SK-N-SH (cell line): Measurements from ENCODE around the gene SCD. TPM values are rescaled to one million over a fixed set of nuclear protein-coding genes. Genes with fewer than 3 reads are reported as not detected.

ENCODE experiments used
- CTCF ChIP-seq: fragments of 200-600 bp; sonication (generic); IDR thresholded peaks from 2 replicates; pipeline ENCODE4 v1.6.1; 2017; ENCODE audit warnings: antibody characterized with exemption, mild to moderate bottlenecking, moderate library complexity
- ELF1 ChIP-seq: IDR thresholded peaks from 2 replicates; pipeline ENCODE4 v1.4.0; 2012
- EP300 ChIP-seq, 2 experiments: IDR thresholded peaks; 2 replicates each; pipeline versions ENCODE4 v1.4.0 to v1.6.1; 2012; ENCODE audit warnings: borderline replicate concordance in 1 of 2, low read depth in 1 of 2, low read length in 1 of 2
- EZH2phosphoT487 ChIP-seq: fragments of 200-600 bp; sonication (generic); IDR thresholded peaks from 2 replicates; pipeline ENCODE4 v1.6.1; 2017; ENCODE audit warnings: low read depth, mixed run types, mild to moderate bottlenecking, antibody characterized with exemption, moderate library complexity, borderline replicate concordance
- FOSL2 ChIP-seq: IDR thresholded peaks from 2 replicates; pipeline ENCODE4 v1.4.0; 2012; ENCODE audit warnings: low read depth, mild to moderate bottlenecking, moderate library complexity, borderline replicate concordance
- FOXM1 ChIP-seq: IDR thresholded peaks from 2 replicates; pipeline ENCODE4 v1.4.0; 2012; ENCODE audit warnings: low read depth, mild to moderate bottlenecking
- GABPA ChIP-seq: IDR thresholded peaks from 2 replicates; pipeline ENCODE4 v1.4.0; 2012; ENCODE audit warnings: low read depth, mild to moderate bottlenecking
- IRF3 ChIP-seq: fragments of 150-350 bp; IDR thresholded peaks from 2 replicates; pipeline ENCODE4 v1.6.1; 2016; ENCODE audit warnings: mild to moderate bottlenecking, low read depth, low read length
- JUND ChIP-seq: IDR thresholded peaks from 2 replicates; pipeline ENCODE4 v1.4.0; 2012
- MAX ChIP-seq: IDR thresholded peaks from 2 replicates; pipeline ENCODE4 v1.4.0; 2012; ENCODE audit warnings: low read depth
- MEF2A ChIP-seq: IDR thresholded peaks from 2 replicates; pipeline ENCODE4 v1.4.0; 2012; ENCODE audit warnings: low read depth, borderline replicate concordance
- PBX3 ChIP-seq: IDR thresholded peaks from 2 replicates; pipeline ENCODE4; 2012
- POLR2AphosphoS5 ChIP-seq: IDR thresholded peaks from 2 replicates; pipeline ENCODE4 v1.6.1; 2012; ENCODE audit warnings: low read depth, low read length
- RAD21 ChIP-seq: IDR thresholded peaks from 2 replicates; pipeline ENCODE4 v1.6.1; 2012; ENCODE audit warnings: mild to moderate bottlenecking, low read length
- SMC3 ChIP-seq: IDR thresholded peaks from 2 replicates; pipeline ENCODE4 v1.6.1; 2012; ENCODE audit warnings: low read depth, low read length, improper control_type of control experiment
- TAF1 ChIP-seq: IDR thresholded peaks from 2 replicates; pipeline ENCODE4 v1.6.1; 2012; ENCODE audit warnings: low read depth, mild to moderate bottlenecking, low read length, moderate library complexity, borderline replicate concordance
- TCF12 ChIP-seq: IDR thresholded peaks from 2 replicates; pipeline ENCODE4 v1.4.0; 2012
- TEAD4 ChIP-seq: IDR thresholded peaks from 2 replicates; pipeline ENCODE4 v1.4.0; 2012; ENCODE audit warnings: mild to moderate bottlenecking, borderline replicate concordance; ENCODE audit not compliant: insufficient read depth
- USF1 ChIP-seq: IDR thresholded peaks from 2 replicates; pipeline ENCODE4 v1.4.0; 2012; ENCODE audit warnings: low read depth, borderline replicate concordance
- USF2 ChIP-seq: fragments of 150-350 bp; IDR thresholded peaks from 2 replicates; pipeline ENCODE4 v1.6.1; 2017; ENCODE audit warnings: antibody characterized with exemption, low read length, low read depth, borderline replicate concordance
- YY1 ChIP-seq: IDR thresholded peaks from 2 replicates; pipeline ENCODE4 v1.4.0; 2012; ENCODE audit warnings: low read depth, mild to moderate bottlenecking
- polyA plus RNA-seq, 3 experiments: library from polyadenylated mRNA; depleted of rRNA; stranded (reverse); fragments of >200 nt; gene quantifications; 2 replicates each; pipeline ENCODE4 v1.2.3, GENCODE V29; 2012

SCD gene
- polyA plus RNA-seq, 1 of the 3 experiments (the other 2 are of a cell fraction): 19.7 TPM

- TF ChIP-seq USF1: peak; percentile 89
- peak; percentile 36; the same call in 1 of the 2 replicates for TF ChIP-seq PBX3
- TF ChIP-seq GABPA: no peak
- TF ChIP-seq CTCF: no peak
- no peak for TF ChIP-seq MEF2A
- TF ChIP-seq FOSL2: peak; percentile 34; the same call in 1 of the 2 replicates
- TF ChIP-seq EZH2phosphoT487: no peak
- peak; percentile 82 for TF ChIP-seq USF2
- TF ChIP-seq IRF3: 0 out of 2 replicates have a peak, but pooled peaks have one; percentile 25
- peak; percentile 38 for TF ChIP-seq TCF12
- TF ChIP-seq ELF1: no peak
- TF ChIP-seq EP300 (IDR thresholded peaks at IDR 0.05; ENCODE audit: borderline replicate concordance in 1 of 2, low read depth in 1 of 2, low read length in 1 of 2): peak; percentile 7 to 12; a peak in 1 of 4 replicates
- no peak for TF ChIP-seq FOXM1
- TF ChIP-seq MAX: peak; percentile 84
- TF ChIP-seq TEAD4: no peak
- no peak for TF ChIP-seq SMC3
- TF ChIP-seq RAD21: peak; percentile 3
- TF ChIP-seq JUND: peak; percentile 29
- TF ChIP-seq TAF1: peak; percentile 59
- peak; percentile 68; the same call in 1 of the 2 replicates for TF ChIP-seq POLR2AphosphoS5
- 0 out of 2 replicates have a peak, but pooled peaks have one; percentile 14 for TF ChIP-seq YY1
- TF ChIP-seq, all 33 proteins: peak for 22
Measured at GRCh38 chr10:100373298-100374199, 26.5 kb downstream of the SCD start (continued).
